Heart left ventricle (tissue), 13 donors: ENCODE measurements around the gene ZNF844.

Experiments used
- POLR2A ChIP-seq, 2 donors: fragments of 450-650 bp; IDR thresholded peaks; one replicate each; pipeline ENCODE4 v1.6.1; 2017; ENCODE audit warnings: antibody characterized with exemption in 2 of 2, mild to moderate bottlenecking in 2 of 2, moderate library complexity in 2 of 2
- TF ChIP-seq, protein P1 (sequence below), 12 donors: fragments of 200-600 bp; sonication (generic) in 4 of 12; IDR thresholded peaks; one replicate each; pipeline versions ENCODE4 v1.5.0 to v1.8.0; 2018 to 2022; ENCODE audit warnings: antibody characterized with exemption in 12 of 12, mild to moderate bottlenecking in 5 of 12
- donor health status: ischemic (EF 13 %, LVEDD 7.1; RV severe dilation, severe dysfunction).
- donor health status: DM: no; HTN: yes; CAD: no.
- donor health status: DM: no; HTN: no; CAD: no.
- donor health status: ischemic (EF 25% LVEDD 6.9; RV normal size, moderate dysfunction).
- donor health status: ischemic (EF 25% LVEDD 5.7; RV mildly dilated, moderate dysfunction).
- donor health status: ischemic (EF 35%, LVEDD 5.7; RV mildly dilated, moderate dysfunction).
- donor health status: nonischemic (EF 11% LVEDD 7.7; RV severe dilation, severe dysfunction).
- donor health status: DM: yes; HTN: yes; CAD: no.
- donor health status: PGD.
- donor health status: ischemic (EF 29% LVEDD 5.4; RV normal size, mild dysfunction).
- donor health status: nonischemic (EF 23%, LVEDD 6.1; RV moderate dilation, normal function).

DNA sequence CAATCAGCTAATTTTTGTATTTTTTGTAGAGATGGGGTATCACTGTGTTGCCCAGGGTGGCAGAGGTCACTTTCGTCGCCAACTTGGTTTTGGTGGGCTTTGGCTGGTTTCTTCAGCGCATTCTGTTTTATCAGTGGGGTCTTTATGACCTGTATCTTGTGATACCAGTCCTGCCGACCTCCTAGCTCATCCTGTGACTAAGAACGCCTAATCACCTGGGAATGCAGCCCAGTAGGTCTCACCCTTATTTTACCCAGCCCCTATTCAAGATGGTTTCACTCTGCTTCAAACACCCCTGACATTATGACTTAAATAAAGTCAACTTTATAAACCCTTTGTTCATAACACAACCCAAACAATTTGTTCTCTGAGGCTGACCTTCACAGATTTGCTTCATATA, 8.7 kb upstream of the ZNF844 start:
- TF ChIP-seq, protein P1, sequence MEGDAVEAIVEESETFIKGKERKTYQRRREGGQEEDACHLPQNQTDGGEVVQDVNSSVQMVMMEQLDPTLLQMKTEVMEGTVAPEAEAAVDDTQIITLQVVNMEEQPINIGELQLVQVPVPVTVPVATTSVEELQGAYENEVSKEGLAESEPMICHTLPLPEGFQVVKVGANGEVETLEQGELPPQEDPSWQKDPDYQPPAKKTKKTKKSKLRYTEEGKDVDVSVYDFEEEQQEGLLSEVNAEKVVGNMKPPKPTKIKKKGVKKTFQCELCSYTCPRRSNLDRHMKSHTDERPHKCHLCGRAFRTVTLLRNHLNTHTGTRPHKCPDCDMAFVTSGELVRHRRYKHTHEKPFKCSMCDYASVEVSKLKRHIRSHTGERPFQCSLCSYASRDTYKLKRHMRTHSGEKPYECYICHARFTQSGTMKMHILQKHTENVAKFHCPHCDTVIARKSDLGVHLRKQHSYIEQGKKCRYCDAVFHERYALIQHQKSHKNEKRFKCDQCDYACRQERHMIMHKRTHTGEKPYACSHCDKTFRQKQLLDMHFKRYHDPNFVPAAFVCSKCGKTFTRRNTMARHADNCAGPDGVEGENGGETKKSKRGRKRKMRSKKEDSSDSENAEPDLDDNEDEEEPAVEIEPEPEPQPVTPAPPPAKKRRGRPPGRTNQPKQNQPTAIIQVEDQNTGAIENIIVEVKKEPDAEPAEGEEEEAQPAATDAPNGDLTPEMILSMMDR (IDR thresholded peaks at IDR 0.05): no peak
- TF ChIP-seq POLR2A (IDR thresholded peaks at IDR 0.05): no peak
